PC-3 (cell line): ENCODE measurements around the gene HDAC11. TPM values are rescaled to one million over a fixed set of nuclear protein-coding genes. Genes with fewer than 3 reads are reported as not detected.
A peak's percentile ranks its signal among the peaks of the same experiment; 100 is the strongest.

Source experiments
- ATAC-seq: fragments of 200-7000 bp; cut with Tn5 transposase; 2 replicates; pipeline ENCODE4 v1.9.1; 2020; ENCODE audit warnings: mild to moderate bottlenecking, moderate library complexity
- BruUV-seq: library from RNA; stranded (reverse); fragments of 400-500 nt; replicated peaks from 2 replicates; lab custom pipeline; 2021; lab: Mats Ljungman, UMichigan
- CTCF ChIA-PET: fragments of 300-600 bp; sonication (Branson Sonifier 250); formaldehyde crosslinking; loops from one replicate; lab custom pipeline; 2022; ENCODE audit warnings: antibody characterized with exemption; lab: Charles Lee
- POLR2A ChIA-PET: fragments of 300-600 bp; sonication (Branson Sonifier 250); formaldehyde crosslinking; loops from one replicate; lab custom pipeline; 2022; ENCODE audit warnings: antibody characterized with exemption; ENCODE audit not compliant: unreplicated experiment; lab: Charles Lee
- DNase-seq: peaks from one replicate; pipeline ENCODE4 v3.0.0-alpha.2; 2015
- H2AFZ ChIP-seq: fragments of 300-600 bp; sonication (generic); 2 replicates; pipeline ENCODE4 v1.6.0; 2016; ENCODE audit warnings: antibody characterized with exemption, low read length
- H3F3A ChIP-seq: fragments of 300-600 bp; sonication (generic); one replicate; pipeline ENCODE4 v1.6.0; 2017; ENCODE audit warnings: antibody characterized with exemption, low read length, control low read depth, mild to moderate bottlenecking; ENCODE audit not compliant: unreplicated experiment
- H3K27ac ChIP-seq: fragments of 300-600 bp; sonication (generic); 2 replicates; pipeline ENCODE4 v1.5.1; 2016; ENCODE audit warnings: mild to moderate bottlenecking, low read length
- H3K27me3 ChIP-seq: fragments of 300-600 bp; sonication (generic); 2 replicates; pipeline ENCODE4 v1.6.1; 2016; ENCODE audit warnings: low read length, mixed read lengths
- H3K36me3 ChIP-seq: fragments of 300-600 bp; sonication (generic); 2 replicates; pipeline ENCODE4 v1.6.1; 2016; ENCODE audit warnings: low read depth, mixed run types, low read length, mixed read lengths
- H3K4me1 ChIP-seq: fragments of 300-600 bp; sonication (generic); 2 replicates; pipeline ENCODE4 v1.5.1; 2016; ENCODE audit warnings: low read length; ENCODE audit not compliant: insufficient read depth
- H3K4me2 ChIP-seq: fragments of 300-600 bp; sonication (generic); 2 replicates; pipeline ENCODE4 v1.6.0; 2016; ENCODE audit warnings: low read length
- H3K4me3 ChIP-seq: fragments of 300-600 bp; sonication (generic); 2 replicates; pipeline ENCODE4 v1.5.1; 2016; ENCODE audit warnings: mild to moderate bottlenecking, low read length, mixed read lengths
- H3K79me2 ChIP-seq: fragments of 300-600 bp; sonication (generic); 2 replicates; pipeline ENCODE4 v1.6.1; 2017; ENCODE audit warnings: low read length, mixed read lengths
- H3K9ac ChIP-seq: fragments of 300-600 bp; sonication (generic); 2 replicates; pipeline ENCODE4 v1.6.0; 2016; ENCODE audit warnings: mild to moderate bottlenecking, low read length
- H3K9me2 ChIP-seq: fragments of 300-600 bp; sonication (generic); replicated peaks from 2 replicates; pipeline ENCODE4 v1.6.1; 2016; ENCODE audit warnings: mixed run types, low read length, mixed read lengths
- H3K9me3 ChIP-seq: fragments of 300-600 bp; sonication (generic); 2 replicates; pipeline ENCODE4 v1.6.1; 2016; ENCODE audit warnings: low read length, mixed read lengths
- H4K20me1 ChIP-seq: fragments of 300-600 bp; sonication (generic); 2 replicates; pipeline ENCODE4 v1.6.1; 2016; ENCODE audit warnings: low read length, mixed read lengths
- CTCF ChIP-seq: fragments of 300-600 bp; sonication (generic); conservative IDR thresholded peaks from 2 replicates; pipeline ENCODE4 v1.5.1; 2017; ENCODE audit warnings: antibody characterized with exemption, low read depth, mild to moderate bottlenecking, low read length
- EZH2 ChIP-seq: fragments of 300-600 bp; sonication (generic); IDR thresholded peaks from one replicate; pipeline ENCODE4 v1.6.1; 2017; ENCODE audit warnings: antibody characterized with exemption, mild to moderate bottlenecking, low read length; ENCODE audit not compliant: unreplicated experiment
- EZH2phosphoT487 ChIP-seq: fragments of 300-600 bp; sonication (generic); IDR thresholded peaks from 2 replicates; pipeline ENCODE4 v1.6.1; 2018; ENCODE audit warnings: mild to moderate bottlenecking, antibody characterized with exemption, low read length, borderline replicate concordance
- intact Hi-C: fragments of 100-400 bp; cut with micrococcal nuclease; formaldehyde crosslinking; loops from 2 replicates; pipeline ENCODE4 v1.9.0; 2023
- total RNA-seq: library from RNA; depleted of rRNA; stranded (reverse); fragments of >200 nt; gene quantifications from 2 replicates; pipeline ENCODE4 v1.2.3, GENCODE V29; 2014

The HDAC11 gene
- total RNA-seq, 1 experiment from 2014 or later: 24.2 TPM

GRCh38 chr3:13451301-13451673, 28.8 kb upstream of the HDAC11 start:
- peak overlapping the region; percentile 45 for H3K9ac ChIP-seq
- H3K27me3 ChIP-seq: no peaks in the 10 kb centered on the region
- H3K9me3 ChIP-seq: no peaks in the 10 kb centered on the region
- DNase-seq (peak; percentile 61), ATAC-seq (peak; percentile 40)
- no peaks in the 10 kb centered on the region for H3F3A ChIP-seq
- peak overlapping the region; percentile 62 for H3K4me3 ChIP-seq
- H3K4me2 ChIP-seq: peak overlapping the region; percentile 89
- intact Hi-C loops: loop anchor here (5.0 kb wide), 2 partner anchors 74 to 344 kb away; no protein-coding TSS in a partner anchor
- no peak for TF ChIP-seq EZH2phosphoT487
- TF ChIP-seq EZH2: no peak
- no peak for TF ChIP-seq CTCF
- ChIA-PET CTCF (interaction anchor here (0.6 to 2.5 kb wide), 6 partner anchors 39 to 429 kb away, joined by 3 to 23 read pairs (median 6); no protein-coding TSS in a partner anchor), POLR2A (interaction anchor here (1.2 to 1.3 kb wide), 2 partner anchors 29 to 340 kb away, joined by 4 to 5 read pairs; partner anchors contain the start of gene HDAC11)
- no peaks in the 10 kb centered on the region for H3K36me3 ChIP-seq
- no peaks in the 10 kb centered on the region for H3K9me2 ChIP-seq
- H3K27ac ChIP-seq: peak overlapping the region; percentile 58
- H3K4me1 ChIP-seq: peaks cover 8% of the 10 kb centered on the region; the same call in 1 of the 2 replicates
- H2AFZ ChIP-seq: peak overlapping the region; percentile 68
- TSS peak; percentile 92 for BruUV-seq
- H3K79me2 ChIP-seq: no peaks in the 10 kb centered on the region
- no peaks in the 10 kb centered on the region for H4K20me1 ChIP-seq

GRCh38 chr3:13452490-13453335, 27.4 kb upstream of the HDAC11 start:
- peak overlapping the region; percentile 58; the same call in 1 of the 2 replicates for H3K27ac ChIP-seq
- ChIA-PET POLR2A (interaction anchor here (0.6 to 1.2 kb wide), 3 partner anchors 33 to 360 kb away, joined by 3 to 5 read pairs (median 3); no protein-coding TSS in a partner anchor), CTCF (interaction anchor here (0.6 to 2.5 kb wide), 10 partner anchors 31 to 360 kb away, joined by 3 to 23 read pairs (median 6); no protein-coding TSS in a partner anchor)
- H3K9ac ChIP-seq: no peak overlapping the region
- no peaks in the 10 kb centered on the region for H3K9me2 ChIP-seq
- H2AFZ ChIP-seq: peak overlapping the region; percentile 68
- no peaks in the 10 kb centered on the region for H4K20me1 ChIP-seq
- peak overlapping the region; percentile 62 for H3K4me3 ChIP-seq
- intact Hi-C loops: loop anchor here (1.0 to 5.0 kb wide), 7 partner anchors 40 to 360 kb away; no protein-coding TSS in a partner anchor
- no peaks in the 10 kb centered on the region for H3K9me3 ChIP-seq
- no peaks in the 10 kb centered on the region for H3K79me2 ChIP-seq
- H3K27me3 ChIP-seq: no peaks in the 10 kb centered on the region
- peak; percentile 79 for DNase-seq
- ATAC-seq: peak; percentile 32
- H3F3A ChIP-seq: no peaks in the 10 kb centered on the region
- H3K4me2 ChIP-seq: peak overlapping the region; percentile 89
- H3K36me3 ChIP-seq: no peaks in the 10 kb centered on the region
- peaks cover 8% of the 10 kb centered on the region; the same call in 1 of the 2 replicates for H3K4me1 ChIP-seq
- no TSS peak for BruUV-seq
- TF ChIP-seq EZH2 (no peak), CTCF (peak; percentile 84)
